ENCODE measurements around the gene ETNPPL.
A peak's percentile ranks its signal among the peaks of the same experiment; 100 is the strongest.

ETNPPL gene
- long read RNA-seq = 0 reads

DNA sequence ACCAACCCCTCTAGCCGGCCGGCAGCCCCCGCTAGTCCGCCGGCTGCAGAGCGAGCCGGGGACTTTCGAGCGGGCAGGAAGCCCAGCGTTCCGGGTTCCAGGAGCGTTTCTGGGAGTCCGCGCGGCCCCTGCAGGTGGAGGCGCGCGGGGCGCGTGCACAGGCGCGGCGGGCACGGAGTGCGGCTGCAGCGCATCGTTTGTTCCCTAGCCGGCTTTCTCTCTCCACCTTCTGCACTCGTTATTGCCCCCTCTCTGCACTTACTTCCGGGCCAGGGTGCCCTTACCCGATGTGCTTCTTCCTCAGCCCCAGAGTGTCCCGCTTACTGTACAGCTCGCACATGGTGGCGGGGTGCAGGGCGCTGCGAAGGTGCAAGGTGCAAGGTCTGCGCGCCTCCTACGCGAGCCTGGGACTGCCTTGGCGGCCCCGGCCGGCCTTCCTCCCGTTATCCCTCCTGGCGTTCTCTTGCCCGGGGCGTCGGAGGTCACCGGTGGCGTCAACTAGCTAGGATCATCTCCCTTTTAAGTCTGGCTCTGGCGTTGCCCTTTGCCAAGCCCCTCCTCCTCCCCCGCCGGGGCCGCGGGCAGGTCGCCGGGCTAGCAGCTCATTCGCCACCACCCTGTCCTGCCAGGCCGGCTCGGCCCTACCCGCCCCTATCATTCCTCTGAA is at the start of gene ETNPPL:
Gene ETNPPL, minus strand, starts transcription at position 495 of the 667 bp plus-strand sequence. Its CDS starts 155 bp downstream, at position 340.
- peaks cover 21% of the 10 kb centered on the region for H3K27me3 ChIP-seq (ENCODE audit: insufficient read depth, poor library complexity, severe bottlenecking)
- H3K27ac ChIP-seq (replicated peaks) = no peak within 1 kb of the TSS
- H3K4me3 ChIP-seq (replicated peaks; ENCODE audit: insufficient read depth, low read length) = peak within 1 kb of the TSS; percentile 14
- TF ChIP-seq REST (IDR thresholded peaks at IDR 0.05; ENCODE audit: insufficient replicate concordance, low read depth) (no peak), SPI1 (IDR thresholded peaks at IDR 0.05; ENCODE audit: borderline replicate concordance, low read depth) (no peak), CTCF (IDR thresholded peaks at IDR 0.05; ENCODE audit: insufficient read depth, low read length) (no peak), POLR2AphosphoS5 (IDR thresholded peaks at IDR 0.05; ENCODE audit: low read depth) (no peak), GABPA (IDR thresholded peaks at IDR 0.05; ENCODE audit: low read depth) (no peak)
- peak in 1 of 2 experiments; percentile 18 for DNase-seq (ENCODE audit: low read depth in 1 of 2, low spot score in 1 of 2)

DNA sequence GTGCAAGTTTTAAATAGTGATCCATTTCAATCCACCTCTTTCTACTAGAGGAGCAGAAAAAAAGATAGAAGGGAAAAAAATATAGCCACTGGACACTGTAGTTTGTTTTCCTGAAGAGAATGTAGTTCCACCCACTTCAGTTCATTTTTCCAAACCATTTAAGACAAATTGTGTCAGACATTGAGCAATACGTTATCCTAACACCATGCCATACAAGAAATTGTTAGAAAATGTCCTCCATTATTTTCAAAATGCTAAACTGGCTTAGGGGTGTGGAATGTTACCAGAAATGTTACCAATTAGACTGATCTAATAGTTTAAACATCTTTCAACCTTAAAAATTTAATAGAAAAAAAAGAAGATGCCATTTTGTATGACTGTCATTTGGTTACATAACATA is 48.6 kb upstream of the ETNPPL start:
- no peak overlapping the region for H3K4me3 ChIP-seq (replicated peaks; ENCODE audit: insufficient read depth, low read length)
- no peak for DNase-seq (ENCODE audit: low read depth in 1 of 2, low spot score in 1 of 2)
- TF ChIP-seq SPI1 (IDR thresholded peaks at IDR 0.05; ENCODE audit: borderline replicate concordance, low read depth) = no peak
- no peak for TF ChIP-seq REST (IDR thresholded peaks at IDR 0.05; ENCODE audit: insufficient replicate concordance, low read depth)
- TF ChIP-seq GABPA (IDR thresholded peaks at IDR 0.05; ENCODE audit: low read depth) = no peak
- no peak for TF ChIP-seq CTCF (IDR thresholded peaks at IDR 0.05; ENCODE audit: insufficient read depth, low read length)
- no peak for TF ChIP-seq POLR2AphosphoS5 (IDR thresholded peaks at IDR 0.05; ENCODE audit: low read depth)
- no peak overlapping the region for H3K27ac ChIP-seq (replicated peaks)
- H3K27me3 ChIP-seq (ENCODE audit: insufficient read depth, poor library complexity, severe bottlenecking) = no peaks in the 10 kb centered on the region

DNA sequence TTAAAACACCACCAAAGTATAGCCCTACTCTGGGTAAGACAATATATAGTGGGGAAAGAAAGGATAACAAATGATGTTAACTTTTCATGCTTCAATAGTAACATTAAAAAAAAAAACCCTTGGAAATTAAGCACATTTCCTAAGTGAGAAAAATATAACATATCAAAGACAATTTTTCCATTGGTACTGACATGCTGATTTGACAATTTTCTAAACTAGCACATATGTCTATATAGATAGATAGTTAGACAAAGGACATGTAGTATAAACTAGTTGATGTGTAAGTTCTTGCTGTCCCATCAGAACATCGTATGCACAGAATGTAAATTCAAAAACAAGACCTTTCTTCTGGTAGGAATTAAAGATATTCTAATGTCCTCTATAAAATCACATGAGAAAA is 47.2 kb upstream of the ETNPPL start:
- Histone ChIP-seq H3K27ac (replicated peaks) (no peak overlapping the region), H3K4me3 (replicated peaks; ENCODE audit: insufficient read depth, low read length) (no peak overlapping the region), H3K27me3 (ENCODE audit: insufficient read depth, poor library complexity, severe bottlenecking) (no peaks in the 10 kb centered on the region)
- no peak for TF ChIP-seq GABPA (IDR thresholded peaks at IDR 0.05; ENCODE audit: low read depth)
- TF ChIP-seq REST (IDR thresholded peaks at IDR 0.05; ENCODE audit: insufficient replicate concordance, low read depth) = no peak
- no peak for TF ChIP-seq SPI1 (IDR thresholded peaks at IDR 0.05; ENCODE audit: borderline replicate concordance, low read depth)
- TF ChIP-seq POLR2AphosphoS5 (IDR thresholded peaks at IDR 0.05; ENCODE audit: low read depth) = no peak
- no peak for TF ChIP-seq CTCF (IDR thresholded peaks at IDR 0.05; ENCODE audit: insufficient read depth, low read length)
- no peak for DNase-seq (ENCODE audit: low read depth in 1 of 2, low spot score in 1 of 2)
